HTERT RPE-1 (cell line): ENCODE data around the gene SLCO3A1.

ENCODE experiments used
- in situ Hi-C: fragments of 300-500 bp; cut with MboI; formaldehyde crosslinking; loops from 4 replicates; pipeline ENCODE4 v1.14.3; 2020; ENCODE audit warnings: low sequenced_read_pairs

Gene SLCO3A1

DNA sequence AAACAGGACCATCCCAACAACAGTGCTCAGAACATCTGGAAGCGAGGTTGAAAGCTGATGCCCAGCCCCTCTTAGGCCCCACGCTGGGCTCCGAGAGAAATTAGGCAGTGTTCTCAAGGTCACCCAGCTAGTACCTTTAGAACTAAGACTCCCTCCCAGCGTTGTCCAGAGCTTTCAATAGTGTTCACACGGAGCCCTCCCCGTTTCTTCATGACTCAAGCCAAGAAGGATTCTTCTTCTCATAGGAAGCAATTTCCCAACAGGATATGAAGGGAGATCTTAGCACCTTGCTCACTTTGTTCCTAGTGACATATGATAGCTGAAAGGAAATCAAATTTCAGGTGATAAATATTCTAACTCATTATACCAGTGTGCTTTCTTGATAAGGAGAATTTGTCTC, 296.0 kb downstream of the SLCO3A1 start:
- in situ Hi-C loops, result no loop called here

DNA sequence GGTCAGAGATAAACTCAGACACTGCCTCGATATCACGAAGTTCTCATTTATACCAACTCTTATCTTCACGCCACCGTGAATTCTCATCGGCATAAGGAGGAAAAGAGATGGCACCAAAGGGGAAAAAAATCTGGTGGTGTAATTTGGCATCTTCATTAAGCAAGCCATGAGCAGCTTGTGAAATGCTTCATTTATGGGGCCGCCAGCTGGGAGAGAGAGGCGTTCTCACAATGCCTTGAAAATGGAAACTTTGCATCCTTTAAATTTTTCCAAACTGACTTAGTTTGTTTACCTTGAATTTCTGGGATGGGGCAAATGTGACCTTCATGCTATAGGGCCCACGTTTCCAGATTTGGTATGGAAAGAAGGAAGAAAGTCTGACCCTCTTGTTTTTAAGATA, 297.7 kb downstream of the SLCO3A1 start:
- in situ Hi-C loops, result no loop called here

DNA sequence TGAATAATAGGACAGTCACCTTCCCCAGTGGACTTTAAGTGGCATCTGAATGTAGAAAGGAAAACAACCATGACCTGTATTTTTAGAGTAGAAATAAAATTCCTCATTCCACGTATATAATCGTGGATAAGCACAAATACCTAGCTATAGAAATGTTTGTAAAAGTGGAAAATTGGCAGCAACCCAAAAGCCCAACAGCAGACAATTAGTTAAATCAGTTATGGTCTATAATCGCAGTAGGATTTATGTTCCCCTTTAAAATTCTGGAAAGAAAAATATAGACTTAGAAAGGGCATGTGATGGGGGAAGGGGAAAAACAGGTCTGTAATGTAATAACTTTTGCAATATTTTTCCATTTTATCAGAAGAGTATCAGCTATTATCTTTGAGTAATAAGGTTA, 298.2 kb downstream of the SLCO3A1 start:
- in situ Hi-C loops, result no loop called here

DNA sequence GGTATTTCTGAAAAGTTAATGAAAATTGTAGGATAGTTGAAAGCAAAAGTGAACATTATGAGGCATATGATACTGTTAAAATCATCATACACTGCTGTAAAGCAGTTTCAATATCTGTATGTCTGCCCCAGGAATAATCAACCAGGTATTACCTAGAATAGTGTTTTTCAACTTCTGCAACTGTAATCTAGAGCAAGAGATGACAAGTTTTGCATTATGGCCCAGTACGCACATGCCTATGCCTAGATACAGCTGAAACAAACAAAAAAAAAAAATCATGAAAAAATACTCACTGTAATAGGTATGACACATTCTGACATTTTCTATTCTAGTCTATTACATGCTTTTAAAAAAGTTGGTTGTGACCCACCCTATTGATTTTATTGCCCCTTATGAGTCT, 299.5 kb downstream of the SLCO3A1 start:
- in situ Hi-C loops, result no loop called here

DNA sequence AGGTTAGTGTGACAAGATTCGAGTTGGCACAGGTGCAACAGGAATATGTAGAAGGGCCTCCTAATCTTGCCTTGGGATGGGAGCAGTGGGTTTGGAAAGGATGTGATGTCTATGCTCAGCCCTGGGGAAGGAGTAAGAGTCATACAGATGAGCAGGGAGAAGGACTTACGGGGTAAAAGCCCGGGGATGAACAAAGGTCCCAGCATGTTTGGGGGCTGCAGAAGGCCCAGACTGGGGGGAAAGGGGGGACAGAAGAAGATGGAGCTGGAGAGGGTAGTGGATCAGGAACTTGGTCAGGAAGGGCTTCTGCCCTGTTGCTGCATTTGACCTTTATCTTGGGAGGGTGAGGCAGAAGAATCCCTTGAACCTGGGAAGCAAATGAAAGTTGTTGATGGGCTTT, 300.1 kb downstream of the SLCO3A1 start:
- in situ Hi-C loops, result no loop called here

DNA sequence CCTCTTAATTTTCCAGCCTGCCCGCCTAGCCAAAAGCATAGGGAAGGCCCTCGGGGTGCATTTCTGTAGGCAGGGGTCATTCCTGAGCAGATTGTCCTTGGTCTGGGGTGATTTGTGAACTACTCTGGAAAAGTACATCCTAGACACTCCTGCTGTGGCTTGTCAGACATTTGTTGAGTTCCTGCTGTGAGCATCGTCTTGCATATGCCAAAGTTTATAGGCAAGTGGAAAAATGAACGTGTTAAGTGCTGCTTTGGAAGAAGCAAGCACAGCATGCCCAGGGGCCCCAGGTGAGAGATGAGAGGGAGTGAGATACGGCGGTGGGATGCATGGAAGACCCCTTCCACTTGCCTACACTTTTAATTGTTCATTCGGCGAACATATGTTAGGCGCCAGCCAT, 302.4 kb downstream of the SLCO3A1 start:
- in situ Hi-C loops, result no loop called here

DNA sequence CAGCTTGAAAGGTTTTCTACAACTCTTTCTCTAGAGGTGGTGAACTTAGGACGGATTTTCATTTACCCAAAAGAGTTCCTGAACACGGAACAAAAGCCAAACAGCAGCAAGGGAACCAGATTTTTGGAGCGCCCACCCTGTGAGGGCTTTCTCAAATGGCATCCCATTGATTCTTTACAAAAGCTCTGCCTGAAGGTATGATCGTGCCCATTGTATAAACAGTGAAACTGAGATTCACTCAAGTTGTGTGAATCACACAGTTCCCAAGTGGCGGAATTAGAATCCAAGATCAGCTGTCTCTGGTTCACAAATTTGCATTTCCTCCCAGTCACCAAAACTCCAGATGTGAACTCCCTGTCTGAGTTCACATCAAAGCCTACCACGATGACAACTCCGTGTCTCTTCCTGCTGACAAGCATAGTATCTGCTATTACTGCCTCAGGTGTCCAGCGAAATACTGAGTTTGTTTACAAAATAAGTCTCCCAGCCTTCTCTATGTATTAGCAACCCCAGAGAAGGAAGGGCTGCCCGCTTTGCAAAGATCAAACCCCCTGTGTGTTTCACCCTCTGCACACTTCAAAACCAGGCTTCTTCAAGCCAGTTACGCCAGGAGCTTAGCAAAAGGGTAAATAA, 304.3 kb downstream of the SLCO3A1 start:
- in situ Hi-C loops, result no loop called here

DNA sequence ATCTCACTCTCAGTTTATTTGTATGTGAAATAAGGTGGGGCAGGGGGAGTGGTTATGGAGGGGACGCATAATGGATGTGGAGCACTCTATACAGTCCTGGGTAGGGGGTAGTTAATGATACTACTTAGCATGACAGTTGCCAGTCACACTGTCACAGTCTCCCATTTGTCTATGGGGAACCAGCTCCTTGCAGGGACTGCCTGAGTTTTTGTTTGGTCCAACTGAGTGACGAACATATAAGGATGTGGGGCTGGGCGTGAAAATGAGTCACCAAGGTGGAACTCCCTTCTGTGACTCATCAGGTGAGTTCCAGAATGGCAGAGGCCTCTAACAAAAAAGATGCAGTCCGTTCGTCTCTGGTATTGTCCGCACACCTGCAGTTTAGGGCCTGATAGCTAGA, 304.9 kb downstream of the SLCO3A1 start:
- in situ Hi-C loops, result no loop called here

DNA sequence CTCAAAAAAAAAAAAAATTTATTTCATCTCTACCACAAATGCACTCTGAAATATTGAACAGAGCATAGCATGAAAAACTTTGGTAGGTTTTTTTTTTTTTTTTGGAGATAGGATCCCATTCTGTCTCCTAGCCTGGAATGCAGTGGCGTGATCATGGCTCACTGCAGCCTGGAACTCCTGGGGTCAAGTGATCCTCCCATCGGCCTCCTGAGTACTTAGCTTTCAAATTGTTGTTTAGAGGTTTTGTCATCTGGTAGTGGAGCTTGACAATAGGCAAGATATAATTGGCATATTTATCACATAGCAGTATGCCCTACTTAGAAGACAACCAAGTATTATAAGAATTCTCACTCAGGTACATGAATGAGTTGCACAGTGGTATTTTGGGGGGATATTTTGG, 306.0 kb downstream of the SLCO3A1 start:
- in situ Hi-C loops, result no loop called here

DNA sequence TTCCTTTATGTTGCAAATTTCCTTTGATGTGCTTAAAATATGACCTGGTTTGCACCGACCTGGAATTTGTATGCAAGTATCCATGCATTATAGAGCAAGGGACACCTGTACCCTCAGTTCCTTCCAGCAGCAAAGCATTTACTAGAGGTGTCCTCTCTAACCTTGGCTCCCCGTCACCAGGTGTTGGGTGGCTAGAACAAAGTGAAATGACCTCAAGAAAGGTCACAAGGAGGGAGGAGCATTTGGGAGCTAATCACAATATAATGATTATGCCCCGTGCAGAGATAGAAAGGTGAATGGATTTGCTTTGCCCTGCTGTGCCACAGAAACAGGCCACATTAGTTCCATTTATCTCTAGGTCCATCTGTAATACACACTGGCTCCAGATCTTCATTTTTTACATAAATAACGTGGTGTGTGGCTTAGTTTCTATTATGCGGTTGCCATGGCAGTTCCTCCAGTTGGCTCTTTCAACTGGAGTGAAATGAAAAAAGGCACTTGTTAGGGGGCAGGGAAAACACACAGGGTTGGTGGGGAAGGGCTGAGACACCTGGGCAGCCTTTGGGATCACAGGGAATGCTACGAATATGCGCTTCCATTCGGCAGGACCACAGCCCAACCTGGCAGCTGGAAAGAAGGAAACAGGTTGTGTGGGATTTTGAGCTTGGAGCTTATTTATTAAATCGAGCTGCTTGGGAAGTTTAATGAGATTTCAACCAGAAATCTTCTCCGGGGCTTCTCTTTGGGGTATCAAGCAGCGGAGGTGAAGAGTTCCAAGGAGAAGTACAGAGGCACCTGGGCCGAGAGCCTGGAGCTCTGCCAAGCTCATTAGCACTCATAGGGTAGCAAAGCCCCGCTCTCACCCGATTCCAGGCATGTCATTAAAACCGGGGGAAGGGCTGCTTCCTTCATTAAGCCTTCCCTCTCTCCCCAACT, 306.7 kb downstream of the SLCO3A1 start:
- in situ Hi-C loops, result no loop called here

DNA sequence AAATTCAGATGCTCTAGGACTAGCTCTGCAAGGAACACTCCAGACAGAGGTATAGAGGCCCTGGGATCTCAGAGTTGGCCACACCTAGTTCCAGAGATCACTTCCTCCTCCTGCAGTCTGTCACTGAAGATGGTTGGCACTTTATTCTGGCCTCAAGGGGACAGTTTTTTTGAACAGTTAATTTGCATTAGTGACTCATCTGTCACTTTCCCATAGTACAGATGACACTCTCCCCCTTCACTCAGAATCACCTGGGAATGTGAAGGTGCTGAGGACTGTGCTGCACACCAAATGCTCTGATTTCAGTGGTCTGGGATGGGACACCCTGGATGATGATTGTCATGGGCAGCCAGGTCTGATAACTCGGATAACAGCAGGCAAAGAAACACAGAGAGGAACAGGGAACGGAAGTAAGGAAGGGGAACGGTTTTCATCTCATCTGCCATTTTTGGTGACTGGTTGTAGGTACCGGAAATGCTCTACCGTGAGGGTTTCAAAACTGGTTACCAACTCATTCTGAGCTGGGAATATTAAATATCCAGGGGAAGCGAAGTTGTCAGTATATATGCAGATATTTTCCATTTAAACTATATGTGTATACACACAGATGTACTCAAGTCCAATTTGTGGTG, 307.6 kb downstream of the SLCO3A1 start:
- in situ Hi-C loops, result no loop called here

DNA sequence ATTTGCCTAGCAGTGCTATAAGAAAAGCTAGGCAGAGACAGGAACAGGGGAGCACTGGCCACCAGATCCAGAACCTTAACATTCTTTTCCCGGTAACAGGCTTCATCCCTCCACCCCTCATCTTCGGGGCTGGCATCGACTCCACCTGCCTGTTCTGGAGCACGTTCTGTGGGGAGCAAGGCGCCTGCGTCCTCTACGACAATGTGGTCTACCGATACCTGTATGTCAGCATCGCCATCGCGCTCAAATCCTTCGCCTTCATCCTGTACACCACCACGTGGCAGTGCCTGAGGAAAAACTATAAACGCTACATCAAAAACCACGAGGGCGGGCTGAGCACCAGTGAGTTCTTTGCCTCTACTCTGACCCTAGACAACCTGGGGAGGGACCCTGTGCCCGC, 309.1 kb downstream of the SLCO3A1 start:
- in situ Hi-C loops, result no loop called here

DNA sequence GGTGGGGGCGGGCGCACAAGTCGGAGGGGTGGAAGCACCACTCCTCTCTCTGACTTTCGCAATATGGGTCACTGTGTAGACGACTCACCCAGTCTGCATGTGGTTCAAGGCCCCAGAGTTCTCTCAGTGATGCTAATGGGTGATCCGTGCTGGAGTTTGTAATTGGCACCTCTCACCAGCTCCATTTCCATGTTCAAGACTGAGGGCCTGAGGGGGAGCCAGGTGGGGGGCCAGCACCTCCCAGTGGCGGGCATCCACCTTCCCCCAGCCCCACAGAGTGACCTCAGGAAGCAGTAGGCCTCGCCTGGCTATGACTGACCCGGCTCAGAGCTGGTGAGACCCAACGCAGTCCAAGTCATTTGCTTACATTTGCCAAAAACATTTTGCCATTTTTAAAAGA, 310.1 kb downstream of the SLCO3A1 start:
- in situ Hi-C loops, result no loop called here

DNA sequence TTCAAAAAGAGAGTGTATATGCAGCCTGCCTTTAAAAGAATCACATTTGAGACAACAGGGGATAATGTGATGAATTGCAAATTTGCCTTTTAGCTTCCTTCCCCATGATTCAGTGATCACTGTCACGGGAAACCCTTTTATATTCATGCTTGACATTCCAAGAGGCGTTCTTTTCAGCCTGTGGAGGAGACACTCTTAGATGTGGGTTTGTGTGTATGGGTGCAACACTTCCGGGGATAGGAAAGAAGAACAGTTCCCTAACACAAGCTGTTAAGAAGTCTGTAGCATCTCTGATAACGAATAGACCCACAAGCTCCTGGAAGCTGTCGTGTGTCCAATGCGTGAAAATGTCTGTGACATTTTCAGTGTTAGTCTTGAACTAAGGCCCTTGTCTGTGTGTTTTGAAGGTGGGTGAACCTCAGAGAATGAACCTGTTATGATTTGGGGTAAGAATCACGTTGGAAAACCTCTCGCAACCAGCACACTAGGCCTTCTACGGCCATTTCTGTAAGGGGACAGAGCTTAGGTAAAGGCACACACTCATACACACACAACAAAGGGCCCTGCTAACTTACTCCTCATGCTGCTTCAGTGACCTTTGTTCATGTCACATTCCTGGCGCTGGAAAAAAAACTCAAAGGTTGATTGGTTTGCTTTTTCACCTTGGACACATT, 311.0 kb downstream of the SLCO3A1 start:
- in situ Hi-C loops, result no loop called here

DNA sequence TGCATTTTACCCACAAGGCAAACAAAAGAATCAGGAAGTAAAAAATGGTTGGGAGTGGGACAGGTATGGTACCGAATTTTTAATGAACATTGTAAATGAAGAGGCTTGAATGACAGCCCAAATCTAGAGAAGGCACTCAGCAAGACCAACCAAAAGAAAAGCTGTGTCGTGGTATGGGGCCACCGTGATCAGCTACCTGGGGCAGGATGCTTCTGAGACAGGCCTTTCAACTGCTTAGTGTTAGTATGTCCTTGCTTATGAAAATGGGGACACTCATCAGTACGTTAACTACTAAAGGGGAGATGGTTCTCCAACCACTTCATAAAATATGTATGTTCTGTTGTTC, 311.5 kb downstream of the SLCO3A1 start:
- in situ Hi-C loops, result no loop called here

DNA sequence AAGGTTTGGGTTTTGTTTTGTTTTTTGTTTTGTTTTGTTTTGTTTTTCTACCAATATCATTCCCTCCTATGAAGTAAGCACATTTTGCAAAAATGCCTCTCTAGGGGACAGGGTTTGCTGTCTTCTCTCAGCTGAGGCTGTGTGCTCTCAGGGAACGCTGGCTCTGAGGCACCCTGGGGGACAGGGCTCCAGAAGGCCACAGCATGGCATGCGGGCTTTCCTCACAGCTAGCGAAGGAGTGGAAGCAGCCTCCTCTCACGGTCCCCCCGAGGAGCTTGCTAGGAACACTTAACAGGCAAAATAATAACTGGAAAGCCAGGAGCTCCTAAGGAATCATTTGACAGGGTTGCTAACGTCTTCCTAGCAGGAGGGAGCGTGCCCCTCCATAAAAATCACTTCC, 312.5 kb downstream of the SLCO3A1 start:
- in situ Hi-C loops, result no loop called here

DNA sequence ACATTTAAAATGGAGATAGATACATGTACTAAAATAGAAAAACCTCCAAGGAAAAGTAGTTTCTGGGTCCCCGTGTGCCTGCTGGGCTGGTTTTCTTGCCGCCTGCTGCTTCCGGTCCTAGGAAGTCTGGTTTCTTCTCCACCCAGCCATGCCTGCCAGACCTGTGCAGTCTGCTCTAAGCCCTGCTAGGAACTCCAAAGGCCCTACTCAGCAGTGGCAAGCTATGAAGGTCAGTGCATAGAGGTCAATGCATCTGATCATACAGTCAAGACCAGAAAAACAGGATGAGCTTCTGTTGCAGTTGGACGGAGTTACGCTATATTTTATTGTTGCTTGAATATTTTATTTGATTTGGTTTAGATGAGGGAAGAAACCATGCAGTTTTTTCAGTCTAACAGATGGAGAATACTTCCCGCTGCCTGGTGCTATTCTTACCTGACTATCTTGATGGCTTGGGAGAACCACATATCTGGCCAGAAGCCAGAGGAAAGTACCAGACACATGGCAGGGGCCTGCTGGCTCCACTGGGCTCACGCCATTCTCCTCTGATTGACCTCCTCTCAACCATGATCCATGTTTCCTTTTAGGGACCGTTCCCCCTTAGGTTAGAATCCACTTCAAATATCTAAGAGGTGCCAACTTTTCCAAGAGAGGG, 313.4 kb downstream of the SLCO3A1 start:
- in situ Hi-C loops, result no loop called here

DNA sequence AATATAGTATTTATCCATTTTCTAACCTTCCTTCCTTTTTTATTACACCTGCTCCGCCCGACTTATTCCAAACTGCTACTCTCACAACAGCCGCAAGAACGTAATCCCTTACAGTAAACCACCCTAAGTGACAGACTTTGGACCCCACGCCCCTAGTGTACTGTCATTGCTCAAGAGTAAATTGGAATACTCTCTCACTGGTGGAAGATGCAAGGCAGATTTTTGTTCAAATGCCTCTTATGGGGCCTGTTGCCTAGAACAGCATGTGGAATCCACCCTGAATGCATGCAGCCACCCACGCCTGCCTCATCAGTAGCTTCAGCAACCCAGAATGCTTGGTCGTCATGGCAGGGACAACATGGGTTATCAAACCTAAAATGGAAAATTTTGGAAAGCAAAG, 313.9 kb downstream of the SLCO3A1 start:
- in situ Hi-C loops, result no loop called here

DNA sequence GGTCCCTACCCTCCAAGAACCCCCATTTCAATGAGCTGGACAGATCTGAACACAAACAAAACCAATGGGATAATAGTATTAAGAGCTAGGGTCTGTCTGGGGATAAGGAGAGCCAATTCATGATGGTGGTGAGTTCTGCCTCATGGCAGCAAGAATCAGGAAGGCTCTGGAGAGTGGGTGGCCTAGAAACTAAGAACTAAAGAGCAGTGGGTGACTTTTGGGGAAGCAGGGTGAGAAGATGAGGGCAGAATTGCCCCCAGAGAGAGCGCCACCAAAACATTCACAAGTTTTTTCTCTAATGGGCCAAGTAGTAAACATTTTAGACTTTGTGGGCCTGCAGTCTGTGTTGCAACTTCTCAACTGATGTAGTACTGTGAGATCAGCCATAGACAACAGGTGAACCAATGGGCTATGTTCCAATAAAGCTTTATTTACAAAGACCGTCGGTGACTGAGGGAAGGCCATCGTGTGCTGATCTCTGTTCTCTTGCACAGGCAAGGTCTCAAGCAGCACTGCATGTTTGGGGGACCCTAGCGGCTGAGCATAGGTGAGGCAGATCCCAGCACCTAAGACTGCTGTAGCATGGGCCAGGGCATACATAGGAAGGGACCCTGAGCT, 314.7 kb downstream of the SLCO3A1 start:
- in situ Hi-C loops, result no loop called here

DNA sequence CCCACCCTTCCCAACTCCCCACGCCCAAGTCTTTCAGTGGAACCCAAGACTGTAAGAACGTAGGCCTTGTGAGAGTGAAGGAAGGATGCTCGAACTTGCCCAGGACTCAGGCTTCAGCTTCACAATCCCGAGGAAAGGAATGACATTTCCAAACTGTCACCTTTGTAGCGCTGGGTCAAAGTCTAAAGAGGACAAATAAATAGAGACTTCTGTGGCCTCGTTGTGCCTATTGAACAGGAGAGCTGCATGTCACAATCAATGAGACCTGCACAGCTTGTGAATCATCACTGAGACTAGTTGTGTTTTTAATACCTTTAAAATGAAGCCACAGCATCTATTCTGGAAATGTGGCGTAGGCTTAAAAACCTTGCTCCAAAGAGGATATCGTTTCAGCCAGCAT, 317.4 kb downstream of the SLCO3A1 start:
- in situ Hi-C loops, result no loop called here

DNA sequence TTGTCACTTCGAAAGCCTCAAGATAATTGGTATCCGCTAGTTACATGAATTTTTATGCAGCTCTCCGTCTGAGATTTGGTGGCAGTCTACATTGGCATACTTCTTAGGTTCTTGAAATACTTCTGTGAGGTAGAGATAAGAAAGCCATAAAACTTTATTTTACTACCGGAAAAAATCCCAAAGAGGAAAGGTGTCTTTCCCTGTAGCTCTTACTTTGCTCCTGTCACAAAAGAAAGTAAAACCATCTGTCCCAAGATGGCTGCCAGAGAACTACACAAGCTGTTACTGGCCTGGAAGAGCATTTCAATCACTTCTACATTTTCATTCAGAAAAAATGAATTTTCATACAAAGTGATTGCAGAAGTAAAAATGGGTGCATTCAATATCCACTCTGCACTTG, 325.4 kb downstream of the SLCO3A1 start:
- in situ Hi-C loops, result no loop called here
